ENCODE results near the gene ETHE1. TPM values are rescaled to one million over a fixed set of nuclear protein-coding genes. Genes with fewer than 3 reads are reported as not detected.
"Not testable (repeated sequence)": the region's sequence is repeated elsewhere in the genome, so short reads cannot be mapped to it uniquely, and the experiment has no call there.

Gene ETHE1
- total RNA-seq, 1 experiment from 2014 or later, result 15.0 TPM

GRCh38 chr19:43522929-43523328 lies 4.1 kb downstream of the ETHE1 start:
- Histone ChIP-seq H3K27me3 (ENCODE audit: control insufficient read depth, insufficient read depth, low read length) (peaks cover 18% of the 10 kb centered on the region), H3K4me3 (ENCODE audit: insufficient read depth, low read depth, low read length) (no peak overlapping the region), H3K36me3 (replicated peaks; ENCODE audit: control insufficient read depth, insufficient read depth, low read length) (no peaks in the 10 kb centered on the region)
- no peak for DNase-seq

GRCh38 chr19:43519436-43520088 lies 7.4 kb downstream of the ETHE1 start:
- no peaks in the 10 kb centered on the region for H3K27me3 ChIP-seq (ENCODE audit: control insufficient read depth, insufficient read depth, low read length)
- no peaks in the 10 kb centered on the region for H3K36me3 ChIP-seq (replicated peaks; ENCODE audit: control insufficient read depth, insufficient read depth, low read length)
- H3K4me3 ChIP-seq (ENCODE audit: insufficient read depth, low read depth, low read length), result no peak overlapping the region
- peak; percentile 82 for DNase-seq

GRCh38 chr19:43518051-43518450 lies 8.9 kb downstream of the ETHE1 start:
- Histone ChIP-seq H3K36me3 (replicated peaks; ENCODE audit: control insufficient read depth, insufficient read depth, low read length) (no peaks in the 10 kb centered on the region), H3K4me3 (ENCODE audit: insufficient read depth, low read depth, low read length) (no peak overlapping the region), H3K27me3 (ENCODE audit: control insufficient read depth, insufficient read depth, low read length) (no peaks in the 10 kb centered on the region)
- no peak for DNase-seq

GRCh38 chr19:43512399-43512798 lies 14.6 kb downstream of the ETHE1 start:
- H3K36me3 ChIP-seq (replicated peaks; ENCODE audit: control insufficient read depth, insufficient read depth, low read length); H3K4me3 ChIP-seq (ENCODE audit: insufficient read depth, low read depth, low read length); DNase-seq; H3K27me3 ChIP-seq (ENCODE audit: control insufficient read depth, insufficient read depth, low read length): not testable (repeated sequence)

- no peak overlapping the region for H3K4me3 ChIP-seq (ENCODE audit: insufficient read depth, low read depth, low read length)
- DNase-seq, result no peak
- peaks cover 1% of the 10 kb centered on the region for H3K36me3 ChIP-seq (replicated peaks; ENCODE audit: control insufficient read depth, insufficient read depth, low read length)
Observed at GRCh38 chr19:43511324-43511723, 15.7 kb downstream of the ETHE1 start.

GRCh38 chr19:43510713-43511112 lies 16.3 kb downstream of the ETHE1 start:
- no peak for DNase-seq
- Histone ChIP-seq H3K36me3 (replicated peaks; ENCODE audit: control insufficient read depth, insufficient read depth, low read length) (peaks cover 1% of the 10 kb centered on the region), H3K4me3 (ENCODE audit: insufficient read depth, low read depth, low read length) (no peak overlapping the region), H3K27me3 (ENCODE audit: control insufficient read depth, insufficient read depth, low read length) (peaks cover 2% of the 10 kb centered on the region; the same call in 1 of the 2 replicates)

More at GRCh38 chr19:43511324-43511723, 15.7 kb downstream of the ETHE1 start:
- no peaks in the 10 kb centered on the region for H3K27me3 ChIP-seq (ENCODE audit: control insufficient read depth, insufficient read depth, low read length)

GRCh38 chr19:43507880-43508279 lies 19.1 kb downstream of the ETHE1 start:
- DNase-seq, result no peak
- no peak overlapping the region for H3K4me3 ChIP-seq (ENCODE audit: insufficient read depth, low read depth, low read length)
- H3K27me3 ChIP-seq (ENCODE audit: control insufficient read depth, insufficient read depth, low read length), result peaks cover 25% of the 10 kb centered on the region
- H3K36me3 ChIP-seq (replicated peaks; ENCODE audit: control insufficient read depth, insufficient read depth, low read length), result peaks cover 1% of the 10 kb centered on the region

GRCh38 chr19:43506629-43507028 lies 20.4 kb downstream of the ETHE1 start:
- DNase-seq, result no peak

GRCh38 chr19:43505941-43506340 lies 21.1 kb downstream of the ETHE1 start:
- Histone ChIP-seq H3K4me3 (ENCODE audit: insufficient read depth, low read depth, low read length) (no peak overlapping the region), H3K27me3 (ENCODE audit: control insufficient read depth, insufficient read depth, low read length) (peaks cover 42% of the 10 kb centered on the region), H3K36me3 (replicated peaks; ENCODE audit: control insufficient read depth, insufficient read depth, low read length) (peaks cover 1% of the 10 kb centered on the region)
- DNase-seq, result no peak

More at GRCh38 chr19:43506629-43507028, 20.4 kb downstream of the ETHE1 start:
- peaks cover 1% of the 10 kb centered on the region for H3K36me3 ChIP-seq (replicated peaks; ENCODE audit: control insufficient read depth, insufficient read depth, low read length)
- no peak overlapping the region for H3K4me3 ChIP-seq (ENCODE audit: insufficient read depth, low read depth, low read length)
- peaks cover 38% of the 10 kb centered on the region for H3K27me3 ChIP-seq (ENCODE audit: control insufficient read depth, insufficient read depth, low read length)

GRCh38 chr19:43505186-43505456 lies 21.9 kb downstream of the ETHE1 start:
- Histone ChIP-seq H3K4me3 (ENCODE audit: insufficient read depth, low read depth, low read length) (no peak overlapping the region; the same call in 1 of the 2 replicates), H3K27me3 (ENCODE audit: control insufficient read depth, insufficient read depth, low read length) (peaks cover 42% of the 10 kb centered on the region), H3K36me3 (replicated peaks; ENCODE audit: control insufficient read depth, insufficient read depth, low read length) (peaks cover 1% of the 10 kb centered on the region)
- DNase-seq, result no peak

- H3K4me3 ChIP-seq (ENCODE audit: insufficient read depth, low read depth, low read length), result peak within 1 kb of the TSS; percentile 73
- H3K27me3 ChIP-seq (ENCODE audit: control insufficient read depth, insufficient read depth, low read length), result peaks cover 42% of the 10 kb centered on the region
- H3K36me3 ChIP-seq (replicated peaks; ENCODE audit: control insufficient read depth, insufficient read depth, low read length), result no peaks in the 10 kb centered on the region
- peak; percentile 81 for DNase-seq
Observed at GRCh38 chr19:43504426-43505185, 22.4 kb downstream of the ETHE1 start, which contains the start of gene PHLDB3. PHLDB3 (minus strand) TSS chr19:43504746; CDS start chr19:43504118, 628 bp downstream.

GRCh38 chr19:43503501-43504425 lies 23.2 kb downstream of the ETHE1 start:
- H3K36me3 ChIP-seq (replicated peaks; ENCODE audit: control insufficient read depth, insufficient read depth, low read length), result no peaks in the 10 kb centered on the region
- H3K27me3 ChIP-seq (ENCODE audit: control insufficient read depth, insufficient read depth, low read length), result peaks cover 42% of the 10 kb centered on the region
- peak; percentile 99 for DNase-seq
- H3K4me3 ChIP-seq (ENCODE audit: insufficient read depth, low read depth, low read length), result peak overlapping the region; percentile 73

GRCh38 chr19:43502419-43502976 lies 24.5 kb downstream of the ETHE1 start:
- Histone ChIP-seq H3K27me3 (ENCODE audit: control insufficient read depth, insufficient read depth, low read length) (peaks cover 42% of the 10 kb centered on the region), H3K4me3 (ENCODE audit: insufficient read depth, low read depth, low read length) (no peak overlapping the region), H3K36me3 (replicated peaks; ENCODE audit: control insufficient read depth, insufficient read depth, low read length) (no peaks in the 10 kb centered on the region)
- no peak for DNase-seq
